ENCODE results near the gene MCM3. TPM values are rescaled to one million over a fixed set of nuclear protein-coding genes. Genes with fewer than 3 reads are reported as not detected.

The MCM3 gene
- polyA plus RNA-seq, 1 donor (not counting 4 experiments of a cell fraction or from before 2014, with no cell fraction given), result 60.9 TPM

DNA sequence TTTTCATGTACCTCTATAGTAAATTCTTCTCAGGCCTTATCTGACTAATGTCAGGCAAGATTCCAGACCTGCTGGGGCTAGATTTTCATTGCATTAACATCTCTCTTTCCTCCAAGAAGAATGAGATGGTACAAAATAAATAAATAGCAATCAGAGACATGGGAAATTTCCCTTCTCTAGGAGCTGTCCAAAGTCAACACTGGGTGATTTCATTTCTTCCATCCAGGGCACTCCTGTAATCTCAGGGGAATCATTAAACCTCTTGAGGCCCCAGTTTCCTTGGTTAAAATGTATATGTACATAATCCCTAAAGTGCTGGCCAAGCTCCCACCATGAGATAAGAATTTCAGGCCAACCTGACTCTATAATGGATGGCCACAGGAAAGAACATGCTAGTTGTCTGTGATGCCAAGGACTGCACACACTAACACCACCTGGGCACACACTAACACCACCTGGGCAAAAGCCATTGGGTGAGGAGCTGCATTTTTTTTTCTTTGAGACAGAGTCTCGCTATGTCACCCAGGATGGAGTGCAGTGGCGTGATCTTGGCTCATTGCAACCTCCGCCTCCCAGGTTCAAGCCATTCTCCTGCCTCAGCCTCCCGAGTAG lies 41.2 kb downstream of the MCM3 start:
- DNase-seq (ENCODE audit: low read depth, low spot score) (no peak), FAIRE-seq (no peak)
- Histone ChIP-seq H2AFZ (ENCODE audit: control insufficient read depth, low read length) (no peak overlapping the region), H3K9me3 (ENCODE audit: control insufficient read depth, low read depth, low read length) (no peaks in the 10 kb centered on the region), H3K4me1 (ENCODE audit: control insufficient read depth, extremely low read depth, insufficient read depth, low read length) (no peaks in the 10 kb centered on the region), H3K9me1 (ENCODE audit: control insufficient read depth, extremely low read depth, insufficient read depth, low read length) (no peaks in the 10 kb centered on the region), H3K9ac (ENCODE audit: control insufficient read depth, extremely low read depth, insufficient read depth, low read length) (no peak overlapping the region), H3K4me2 (ENCODE audit: control insufficient read depth, extremely low read depth, insufficient read depth, low read depth, low read length) (no peak overlapping the region), H3K79me2 (ENCODE audit: control insufficient read depth, insufficient read depth, low read length) (no peaks in the 10 kb centered on the region), H3K27me3 (ENCODE audit: control insufficient read depth, extremely low read depth, insufficient read depth, low read length) (no peaks in the 10 kb centered on the region), H4K20me1 (ENCODE audit: control insufficient read depth, extremely low read depth, insufficient read depth, low read length) (no peaks in the 10 kb centered on the region), H3K4me3 (ENCODE audit: control insufficient read depth in 2 of 3, extremely low read depth in 1 of 3, insufficient read depth in 2 of 3, low read depth in 1 of 3, low read length in 3 of 3) (no peak overlapping the region), H3K36me3 (ENCODE audit: control insufficient read depth in 2 of 2, extremely low read depth in 1 of 2, insufficient read depth in 2 of 2, low read length in 2 of 2) (no peaks in the 10 kb centered on the region), H3K27ac (ENCODE audit: control insufficient read depth, insufficient read depth, low read length) (no peak overlapping the region)
- no peak for TF ChIP-seq EZH2 (IDR thresholded peaks at IDR 0.05; ENCODE audit: low read length)
- dilution Hi-C loops (cut with MboI; ENCODE audit: extremely low pct_ligation_motif_present, low sequenced_read_pairs), result no loop called here

DNA sequence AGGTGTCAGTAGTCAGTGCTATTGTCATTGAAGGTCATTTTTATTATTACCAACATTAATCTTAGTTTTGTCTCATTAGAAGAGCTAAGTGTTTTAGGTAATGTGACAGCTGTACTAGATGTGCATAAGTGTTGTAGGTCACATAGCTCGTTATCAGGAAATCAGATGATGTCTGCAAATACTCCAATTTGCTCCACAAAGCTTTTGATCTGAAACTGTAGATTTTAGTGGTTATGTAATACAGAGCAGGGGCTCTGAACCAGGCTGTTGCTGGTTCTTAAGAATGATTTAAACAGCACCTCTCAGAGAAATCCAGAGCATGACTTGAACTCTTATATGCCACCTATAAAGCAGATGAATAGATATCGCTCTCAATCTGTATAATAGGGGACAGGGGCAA lies 42.7 kb downstream of the MCM3 start:
- Histone ChIP-seq H2AFZ (ENCODE audit: control insufficient read depth, low read length) (no peak overlapping the region), H3K27me3 (ENCODE audit: control insufficient read depth, extremely low read depth, insufficient read depth, low read length) (no peaks in the 10 kb centered on the region), H3K36me3 (ENCODE audit: control insufficient read depth in 2 of 2, extremely low read depth in 1 of 2, insufficient read depth in 2 of 2, low read length in 2 of 2) (no peaks in the 10 kb centered on the region), H3K4me1 (ENCODE audit: control insufficient read depth, extremely low read depth, insufficient read depth, low read length) (no peaks in the 10 kb centered on the region), H3K4me2 (ENCODE audit: control insufficient read depth, extremely low read depth, insufficient read depth, low read depth, low read length) (no peak overlapping the region), H3K9ac (ENCODE audit: control insufficient read depth, extremely low read depth, insufficient read depth, low read length) (no peak overlapping the region), H3K9me3 (ENCODE audit: control insufficient read depth, low read depth, low read length) (no peaks in the 10 kb centered on the region), H3K27ac (ENCODE audit: control insufficient read depth, insufficient read depth, low read length) (no peak overlapping the region), H3K79me2 (ENCODE audit: control insufficient read depth, insufficient read depth, low read length) (no peaks in the 10 kb centered on the region), H3K4me3 (ENCODE audit: control insufficient read depth in 2 of 3, extremely low read depth in 1 of 3, insufficient read depth in 2 of 3, low read depth in 1 of 3, low read length in 3 of 3) (no peak overlapping the region), H3K9me1 (ENCODE audit: control insufficient read depth, extremely low read depth, insufficient read depth, low read length) (no peaks in the 10 kb centered on the region), H4K20me1 (ENCODE audit: control insufficient read depth, extremely low read depth, insufficient read depth, low read length) (no peaks in the 10 kb centered on the region)
- no peak for DNase-seq (ENCODE audit: low read depth, low spot score)
- TF ChIP-seq EZH2 (IDR thresholded peaks at IDR 0.05; ENCODE audit: low read length), result no peak
- TF ChIP-seq, protein P1, sequence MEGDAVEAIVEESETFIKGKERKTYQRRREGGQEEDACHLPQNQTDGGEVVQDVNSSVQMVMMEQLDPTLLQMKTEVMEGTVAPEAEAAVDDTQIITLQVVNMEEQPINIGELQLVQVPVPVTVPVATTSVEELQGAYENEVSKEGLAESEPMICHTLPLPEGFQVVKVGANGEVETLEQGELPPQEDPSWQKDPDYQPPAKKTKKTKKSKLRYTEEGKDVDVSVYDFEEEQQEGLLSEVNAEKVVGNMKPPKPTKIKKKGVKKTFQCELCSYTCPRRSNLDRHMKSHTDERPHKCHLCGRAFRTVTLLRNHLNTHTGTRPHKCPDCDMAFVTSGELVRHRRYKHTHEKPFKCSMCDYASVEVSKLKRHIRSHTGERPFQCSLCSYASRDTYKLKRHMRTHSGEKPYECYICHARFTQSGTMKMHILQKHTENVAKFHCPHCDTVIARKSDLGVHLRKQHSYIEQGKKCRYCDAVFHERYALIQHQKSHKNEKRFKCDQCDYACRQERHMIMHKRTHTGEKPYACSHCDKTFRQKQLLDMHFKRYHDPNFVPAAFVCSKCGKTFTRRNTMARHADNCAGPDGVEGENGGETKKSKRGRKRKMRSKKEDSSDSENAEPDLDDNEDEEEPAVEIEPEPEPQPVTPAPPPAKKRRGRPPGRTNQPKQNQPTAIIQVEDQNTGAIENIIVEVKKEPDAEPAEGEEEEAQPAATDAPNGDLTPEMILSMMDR (optimal IDR thresholded peaks at IDR 0.05 in 1 of 3, IDR thresholded peaks at IDR 0.05 in 1 of 3, conservative IDR thresholded peaks at IDR 0.05 in 1 of 3; ENCODE audit: extremely low read depth in 1 of 3, insufficient read depth in 2 of 3, low read length in 3 of 3), result no peak
- FAIRE-seq, result no peak
- dilution Hi-C loops (cut with MboI; ENCODE audit: extremely low pct_ligation_motif_present, low sequenced_read_pairs), result no loop called here
